GM12878 (cell line): ENCODE results near the gene IFT52. TPM values are rescaled to one million over a fixed set of nuclear protein-coding genes. Genes with fewer than 3 reads are reported as not detected.

Experiments
- ATAC-seq: fragments of 200-7000 bp; cut with Tn5 transposase; 3 replicates; pipeline ENCODE4 v1.9.1; 2020; ENCODE audit warnings: mild to moderate bottlenecking, moderate library complexity
- BruUV-seq: library from RNA; stranded (reverse); fragments of 400-500 nt; replicated peaks from 2 replicates; lab custom pipeline; 2021; lab: Mats Ljungman, UMichigan
- CTCF ChIA-PET: fragments of 300-600 bp; sonication (Branson Sonifier 250); formaldehyde crosslinking; extraction: SDS; loops from one replicate; lab custom pipeline; 2021; ENCODE audit warnings: inconsistent platforms; lab: Yijun Ruan, JAX
- POLR2A ChIA-PET: fragments of 350-600 bp; formaldehyde crosslinking; extraction: SDS; loops from one replicate; lab custom pipeline; 2021; ENCODE audit warnings: inconsistent platforms; lab: Charles Lee
- RAD21 ChIA-PET: fragments of 300-600 bp; sonication (Branson Sonifier 250); formaldehyde crosslinking; loops from one replicate; lab custom pipeline; 2023; ENCODE audit warnings: antibody characterized with exemption; ENCODE audit not compliant: unreplicated experiment; lab: Charles Lee
- SMC1A ChIA-PET: fragments of 300-600 bp; sonication (Branson Sonifier 250); formaldehyde crosslinking; loops from one replicate; lab custom pipeline; 2023; ENCODE audit not compliant: unreplicated experiment, uncharacterized antibody; lab: Charles Lee
- DNase-seq: peaks from one replicate; pipeline ENCODE4 v3.0.0-alpha.2; 2011; ENCODE audit warnings: low read depth, low spot score
- FAIRE-seq: peaks from 3 replicates; lab custom pipeline; 2011; peaks lifted over from hg19 to GRCh38; lab: Jason Lieb, UNC
- H2AFZ ChIP-seq: 2 replicates; pipeline ENCODE4 v1.6.0; 2011; ENCODE audit warnings: low read depth, low read length, control low read depth; ENCODE audit not compliant: control insufficient read depth
- H3K27ac ChIP-seq: 2 replicates; pipeline ENCODE4 v1.5.1; 2011; ENCODE audit warnings: control low read depth; ENCODE audit not compliant: control insufficient read depth, insufficient read depth
- H3K27me3 ChIP-seq, 2 experiments: replicated peaks in 1 of 2; 2 replicates each; pipeline versions ENCODE4 v1.6.0 to v1.6.1; 2011; ENCODE audit warnings: low read length in 1 of 2; ENCODE audit not compliant: control insufficient read depth in 2 of 2, insufficient read depth in 2 of 2
- H3K36me3 ChIP-seq, 2 experiments: 2 replicates each; pipeline ENCODE4 v1.5.1; 2011; ENCODE audit warnings: low read length in 1 of 2; ENCODE audit not compliant: control insufficient read depth in 2 of 2, insufficient read depth in 2 of 2
- H3K4me1 ChIP-seq: 2 replicates; pipeline ENCODE4 v1.6.1; 2011; ENCODE audit warnings: mild to moderate bottlenecking, low read length, moderate library complexity, mixed read lengths; ENCODE audit not compliant: control insufficient read depth, insufficient read depth
- H3K4me2 ChIP-seq: 2 replicates; pipeline ENCODE4 v1.6.0; 2011; ENCODE audit warnings: control low read depth; ENCODE audit not compliant: control insufficient read depth, insufficient read depth
- H3K4me3 ChIP-seq: fragments of 200-600 bp; sonication (generic); 2 replicates; pipeline ENCODE4 v1.5.1; 2016
- H3K79me2 ChIP-seq: 2 replicates; pipeline ENCODE4 v1.6.0; 2011; ENCODE audit warnings: low read length; ENCODE audit not compliant: control insufficient read depth, insufficient read depth
- H3K9ac ChIP-seq: 2 replicates; pipeline ENCODE4 v1.8.0; 2011; ENCODE audit warnings: low read length, control low read depth, mixed read lengths; ENCODE audit not compliant: control insufficient read depth, insufficient read depth
- H3K9me3 ChIP-seq: replicated peaks from 3 replicates; pipeline ENCODE4 v1.5.1; 2011; ENCODE audit warnings: mild to moderate bottlenecking, low read length; ENCODE audit not compliant: control insufficient read depth, insufficient read depth
- H4K20me1 ChIP-seq: 2 replicates; pipeline ENCODE4 v1.6.0; 2011; ENCODE audit not compliant: control insufficient read depth, insufficient read depth
- ATF2 ChIP-seq: IDR thresholded peaks from 2 replicates; pipeline ENCODE4 v1.6.1; 2012; ENCODE audit warnings: low read length, inconsistent platforms
- CEBPB ChIP-seq, 2 experiments: fragments of 150-350 bp in 1 of 2; IDR thresholded peaks; 2 replicates each; pipeline ENCODE4 v1.6.1; 2012 to 2014; ENCODE audit warnings: low read depth in 2 of 2, low read length in 2 of 2, borderline replicate concordance in 1 of 2, inconsistent platforms in 1 of 2
- CUX1 ChIP-seq: IDR thresholded peaks from 2 replicates; pipeline ENCODE4 v1.6.1; 2012; ENCODE audit warnings: improper control_type of control experiment, low read depth, low read length; ENCODE audit not compliant: insufficient replicate concordance
- ELK1 ChIP-seq: IDR thresholded peaks from 2 replicates; pipeline ENCODE4 v1.6.1; 2012; ENCODE audit warnings: low read depth, low read length, improper control_type of control experiment
- ESRRA ChIP-seq: IDR thresholded peaks from 2 replicates; pipeline ENCODE4 v1.6.1; 2012; ENCODE audit warnings: mild to moderate bottlenecking, low read length, improper control_type of control experiment
- IRF5 ChIP-seq: fragments of 450-650 bp; IDR thresholded peaks from 2 replicates; pipeline ENCODE4 v1.6.1; 2017; ENCODE audit warnings: borderline replicate concordance
- SRF ChIP-seq, 2 experiments: IDR thresholded peaks; 2 replicates each; pipeline ENCODE4 v1.6.1; 2011; ENCODE audit warnings: low read depth in 2 of 2, low read length in 2 of 2, mild to moderate bottlenecking in 1 of 2, moderate library complexity in 1 of 2
- TCF12 ChIP-seq: IDR thresholded peaks from 2 replicates; pipeline ENCODE4 v1.6.1; 2011; ENCODE audit warnings: low read depth, mild to moderate bottlenecking, low read length
- WGBS: methylation state at CpG from one replicate; pipeline ENCODE4 v1.1.6; 2016; ENCODE audit warnings: low lambda C conversion rate; ENCODE audit not compliant: insufficient replicate concordance, insufficient coverage; ENCODE audit errors: missing lambda C conversion rate; 5-methylcytosine and 5-hydroxymethylcytosine counted together
- in situ Hi-C: fragments of 300-500 bp; cut with MboI; formaldehyde crosslinking; loops from 9 replicates; pipeline ENCODE4 v1.14.3; 2018; ENCODE audit warnings: mixed read lengths
- intact Hi-C: fragments of 100-400 bp; cut with micrococcal nuclease; formaldehyde crosslinking; loops from one replicate; pipeline ENCODE4 v1.14.2; 2022; ENCODE audit not compliant: unreplicated experiment
- polyA plus RNA-seq, 11 experiments: library from polyadenylated mRNA; depleted of rRNA in 4 of 11; unstranded in 6 of 11; stranded (reverse) in 5 of 11; fragments of >200 nt; fragmentation: Nextera tagmentation in 4 of 11; fragmentation: Illumina TruSeq in 1 of 11; extraction: Ambion mirVana in 4 of 11; extraction: Trizol in 1 of 11; gene quantifications; 1 replicate in 1 of 11; 2 replicates in 10 of 11; pipeline versions ENCODE4 v1.2.1 to v1.2.3, GENCODE V29; 2011 to 2016; ENCODE audit warnings: inconsistent platforms in 2 of 11, missing spikeins in 2 of 11, low read depth in 1 of 11
- total RNA-seq, 4 experiments: library from RNA; depleted of rRNA in 3 of 4; stranded (reverse); fragments of >200 nt in 3 of 4; fragmentation: Illumina TruSeq in 1 of 4; extraction: Trizol in 1 of 4; gene quantifications; 2 replicates each; pipeline versions ENCODE4 v1.2.1 to v1.2.3, GENCODE V29; 2013 to 2021

The IFT52 gene
- total and polyA plus RNA-seq, 10 of the 15 experiments (the other 5 are each of a cell fraction or from before 2014, with no cell fraction given), result 18.1 to 30.5 (median 26.0) TPM

- TF ChIP-seq ESRRA, result no peak
- TF ChIP-seq ATF2, result no peak
- no peak for TF ChIP-seq SRF (IDR thresholded peaks at IDR 0.05; ENCODE audit: low read depth in 2 of 2, low read length in 2 of 2)
- TF ChIP-seq TCF12, result no peak
Measured at GRCh38 chr20:43549416-43550065, 41.2 kb upstream of the IFT52 start (continued).

GRCh38 chr20:43550456-43550855 is 40.3 kb upstream of the IFT52 start:
- SMC1A ChIA-PET, result no interaction called here
- no peaks in the 10 kb centered on the region for H4K20me1 ChIP-seq
- no peak overlapping the region for H3K4me3 ChIP-seq
- intact Hi-C loops (no loop called here), in situ Hi-C loops (no loop called here)
- 69% methylated on average over 2 of the region's 2 CpGs for WGBS
- no peaks in the 10 kb centered on the region for H3K4me1 ChIP-seq
- no peak for FAIRE-seq
- TF ChIP-seq IRF5 (no peak), ELK1 (no peak), CEBPB (IDR thresholded peaks at IDR 0.05; ENCODE audit: borderline replicate concordance in 1 of 2, low read depth in 2 of 2, low read length in 2 of 2) (no peak), CUX1 (no peak)
- POLR2A ChIA-PET, result no interaction called here
- RAD21 ChIA-PET, result no interaction called here
- no peak overlapping the region for H3K4me2 ChIP-seq
- H3K9ac ChIP-seq, result no peak overlapping the region
- no peak for DNase-seq
- no peaks in the 10 kb centered on the region for H3K9me3 ChIP-seq
- no peaks in the 10 kb centered on the region for H3K36me3 ChIP-seq
- no peak overlapping the region for H3K27ac ChIP-seq
- H3K27me3 ChIP-seq, result no peaks in the 10 kb centered on the region
- no TSS peak for BruUV-seq
- no peak for ATAC-seq
- no peaks in the 10 kb centered on the region for H3K79me2 ChIP-seq
- no peak overlapping the region for H2AFZ ChIP-seq
- CTCF ChIA-PET, result interaction anchor here (1.0 to 1.7 kb wide), 2 partner anchors 12 to 138 kb away, joined by 4 to 7 read pairs; no protein-coding TSS in a partner anchor
